Hematopoietic multipotent progenitor cell treated with erythropoietin and hydrocortisone succinate and interleukin-3 and kit ligand, for 15 days (in vitro differentiated cells): ENCODE results near the gene POLA1.

ENCODE experiments used
- DNase-seq: peaks from one replicate; pipeline ENCODE4 v3.0.0-alpha.2; 2015; ENCODE audit warnings: low spot score

POLA1 gene

DNA sequence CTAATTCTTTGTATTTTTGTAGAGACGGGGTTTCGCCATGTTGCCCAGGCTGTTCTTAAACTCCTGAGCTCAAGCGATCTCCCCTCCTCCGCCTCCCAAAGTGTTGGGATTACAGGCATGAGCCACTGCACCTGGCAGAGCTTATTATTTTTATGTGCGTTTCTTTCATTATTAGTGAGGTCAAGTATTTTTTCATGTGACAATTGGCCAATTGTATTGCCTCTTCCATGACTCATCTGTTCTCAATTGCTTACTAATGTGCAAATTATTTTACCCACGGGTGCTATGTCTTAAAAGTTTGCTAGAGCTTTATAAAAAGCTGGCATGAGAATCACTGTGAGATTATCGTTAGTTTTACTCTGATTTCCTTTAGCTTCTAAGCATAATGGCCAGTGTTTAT, 335.0 kb downstream of the POLA1 start:
- no peak for DNase-seq

DNA sequence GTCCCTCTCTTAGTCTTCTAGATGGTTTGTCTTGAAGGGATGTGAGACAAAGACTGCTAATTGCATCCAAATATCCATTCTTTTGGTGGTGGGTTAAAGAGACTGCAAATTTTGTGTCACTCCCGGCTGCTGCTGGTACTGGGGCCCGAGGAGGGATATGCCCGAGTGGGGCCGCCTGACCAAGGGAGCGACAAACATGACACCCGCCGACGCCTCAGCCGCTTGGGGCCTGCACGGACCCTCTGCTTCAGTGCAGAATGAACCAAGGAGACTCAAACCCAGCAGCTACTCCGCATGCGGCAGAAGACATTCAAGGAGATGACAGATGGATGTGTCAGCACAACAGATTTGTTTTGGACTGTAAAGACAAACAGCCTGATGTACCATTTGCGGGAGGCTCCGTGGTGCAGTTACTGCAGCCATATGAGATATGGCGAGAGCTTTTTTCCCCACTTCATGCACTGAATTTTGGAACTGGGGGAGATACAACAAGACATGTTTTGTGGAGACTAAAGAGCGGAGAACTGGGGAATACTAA, 335.6 kb downstream of the POLA1 start:
- DNase-seq: no peak

DNA sequence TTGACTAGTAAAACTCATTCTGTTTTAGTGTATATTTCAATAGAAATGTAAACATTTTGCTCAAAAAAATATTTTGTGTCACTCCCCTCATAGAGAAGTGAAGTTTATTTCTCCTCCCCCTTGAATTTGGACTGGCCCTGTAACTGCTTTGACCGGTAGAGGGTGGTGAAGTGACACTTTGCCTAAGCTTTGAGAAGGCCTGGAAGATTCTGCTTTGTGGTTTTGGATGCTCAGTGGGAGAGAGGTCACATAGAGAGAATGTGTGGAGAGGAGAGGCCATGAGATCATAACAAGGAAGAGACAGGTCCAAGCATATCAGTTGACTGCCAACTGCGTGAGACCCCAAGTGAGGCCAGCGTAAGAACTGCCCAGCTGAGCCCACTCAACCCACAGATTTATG, 341.2 kb downstream of the POLA1 start:
- DNase-seq: no peak

DNA sequence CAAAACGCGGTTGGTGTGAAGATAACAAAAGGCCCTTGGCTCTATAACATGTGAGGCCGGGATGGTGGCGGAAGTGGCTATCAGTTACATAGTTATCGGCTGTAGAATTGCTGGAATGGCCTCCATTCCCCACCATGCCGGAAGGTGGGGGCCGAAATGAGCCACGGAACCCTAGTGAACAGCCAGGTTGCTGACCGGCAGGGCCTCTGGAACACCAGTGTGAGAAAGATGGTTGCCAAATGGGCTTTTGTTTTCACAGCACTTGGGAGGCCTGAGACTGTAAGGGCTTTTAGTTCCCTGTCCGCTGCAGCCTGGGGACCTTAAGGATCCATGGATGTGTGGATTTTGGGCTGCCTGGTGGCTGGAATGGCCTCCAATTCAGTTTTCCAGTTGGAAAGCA, 345.3 kb downstream of the POLA1 start:
- DNase-seq: no peak

DNA sequence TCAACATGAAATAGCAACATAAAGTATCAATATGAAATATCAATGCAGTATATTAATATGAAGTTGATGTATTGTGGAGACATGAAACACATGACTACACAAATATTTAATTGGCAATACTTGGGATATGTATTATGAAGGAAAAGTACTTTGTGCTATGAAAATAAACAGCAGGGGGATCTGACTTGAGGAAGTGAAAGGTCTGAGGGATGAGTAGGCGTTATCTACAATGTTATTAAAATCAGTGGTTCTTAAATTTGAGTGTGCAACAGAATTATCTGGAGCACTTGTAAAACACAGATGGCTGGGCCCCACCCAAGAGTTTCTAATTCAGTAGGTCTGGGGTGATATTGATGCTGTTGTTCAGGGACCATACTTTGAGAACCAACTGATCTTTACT, 349.5 kb downstream of the POLA1 start:
- DNase-seq: no peak
